Stomach (tissue), 8 donors: ENCODE results near the gene KHDC4. TPM values are rescaled to one million over a fixed set of nuclear protein-coding genes. Genes with fewer than 3 reads are reported as not detected.

ENCODE experiments used
- polyA plus RNA-seq, 3 donors: library from polyadenylated mRNA; stranded (reverse); fragments of 200-250 nt; gene quantifications; one replicate each; pipeline ENCODE4 v1.2.3, GENCODE V29; 2013
- small RNA-seq, 4 donors: library from RNA; depleted of rRNA; stranded (forward); fragments of <200 nt; gene quantifications; one replicate each; pipeline ENCODE3, GENCODE V24; 2016
- total RNA-seq, 5 donors: library from RNA; depleted of rRNA; stranded (reverse); fragments of >200 nt; gene quantifications; one replicate each; pipeline versions ENCODE4 v1.1.0 to v1.2.3, GENCODE V29; 2014 to 2016
- donor health status: healthy with polysubstance abuse.
- donor health status: Bipolar disorder and iron deficiency.
- donor health status: healthy.

The KHDC4 gene
- total and polyA plus RNA-seq, 8 donors: 4.9 to 126 (median 57.5) TPM

Small RNAs within 50 kb of the gene (small RNA-seq; reads per million reads assigned to genes)
- gene MIR6738 (0 reads per million in 4 donors), gene RF00015 (0 reads per million in 4 donors), gene SCARNA4 (0 reads per million in 4 donors), gene SNORA80E (132 to 275 (median 218) reads per million in 4 donors)

Other genes with a start within 250 kb of the KHDC4 start
- gene YY1AP1, start 245.6 kb downstream of the KHDC4 start, total RNA-seq: 100 to 1,000 TPM in 2 of 5 donors, 10 to 100 TPM in 3; 43.2 to 253 (median 71.0) TPM
- 10 to 100 TPM; 21.1 to 35.0 (median 27.5) TPM for gene YY1AP1, start 245.6 kb downstream of the KHDC4 start, polyA plus RNA-seq
- 100 to 1,000 TPM in 1 of 5 donors, 10 to 100 TPM in 4; 52.7 to 106 (median 68.9) TPM for gene DAP3, start 245.3 kb downstream of the KHDC4 start, total RNA-seq
- 100 to 1,000 TPM in 1 of 3 donors, 10 to 100 TPM in 2; 68.1 to 102 (median 83.1) TPM for gene DAP3, start 245.3 kb downstream of the KHDC4 start, polyA plus RNA-seq
- gene GON4L, start 77.2 kb downstream of the KHDC4 start, total RNA-seq: 10 to 100 TPM; 29.0 to 68.7 (median 57.2) TPM
- 10 to 100 TPM in 2 of 3 donors, 1 to 10 TPM in 1; 9.3 to 14.5 (median 11.0) TPM for gene GON4L, start 77.2 kb downstream of the KHDC4 start, polyA plus RNA-seq
- 10 to 100 TPM in 1 of 5 donors, 1 to 10 TPM in 4; 1.3 to 12.9 (median 3.5) TPM for gene SYT11, start 74.8 kb downstream of the KHDC4 start, total RNA-seq
- gene SYT11, start 74.8 kb downstream of the KHDC4 start, polyA plus RNA-seq: 1 to 10 TPM in 2 of 3 donors, under 1 TPM in 1; 0.76 to 1.9 (median 1.1) TPM
- gene RIT1, start 23.1 kb downstream of the KHDC4 start, total RNA-seq: 100 to 1,000 TPM in 1 of 5 donors, 10 to 100 TPM in 3, not detected in 1; 23.9 to 108 (median 48.2) TPM
- gene RIT1, start 23.1 kb downstream of the KHDC4 start, polyA plus RNA-seq: 10 to 100 TPM; 13.1 to 14.1 (median 13.8) TPM
- 10 to 100 TPM in 1 of 5 donors, not detected in 4; 50.4 TPM for gene RXFP4, start 7.2 kb upstream of the KHDC4 start, total RNA-seq
- gene RXFP4, start 7.2 kb upstream of the KHDC4 start, polyA plus RNA-seq: not detected
- gene ARHGEF2, start 44.1 kb upstream of the KHDC4 start, total RNA-seq: 100 to 1,000 TPM in 3 of 5 donors, 10 to 100 TPM in 2; 34.8 to 376 (median 180) TPM
- gene ARHGEF2, start 44.1 kb upstream of the KHDC4 start, polyA plus RNA-seq: 10 to 100 TPM; 20.4 to 27.6 (median 24.7) TPM
- 100 to 1,000 TPM in 4 of 5 donors, 10 to 100 TPM in 1; 67.1 to 354 (median 216) TPM for gene SSR2, start 86.5 kb upstream of the KHDC4 start, total RNA-seq
- gene SSR2, start 86.5 kb upstream of the KHDC4 start, polyA plus RNA-seq: 100 to 1,000 TPM; 223 to 309 (median 242) TPM
- 10 to 100 TPM in 3 of 5 donors, 1 to 10 TPM in 2; 6.4 to 41.1 (median 14.0) TPM for gene UBQLN4, start 119.4 kb upstream of the KHDC4 start, total RNA-seq
- 10 to 100 TPM; 17.3 to 25.5 (median 20.6) TPM for gene UBQLN4, start 119.4 kb upstream of the KHDC4 start, polyA plus RNA-seq
- 10 to 100 TPM in 3 of 5 donors, 1 to 10 TPM in 1, not detected in 1; 7.0 to 40.6 (median 21.4) TPM for gene LAMTOR2, start 120.4 kb upstream of the KHDC4 start, total RNA-seq
- gene LAMTOR2, start 120.4 kb upstream of the KHDC4 start, polyA plus RNA-seq: 100 to 1,000 TPM; 123 to 170 (median 158) TPM
- gene RAB25, start 126.7 kb upstream of the KHDC4 start, total RNA-seq: 100 to 1,000 TPM in 3 of 5 donors, 10 to 100 TPM in 2; 36.7 to 249 (median 216) TPM
- 100 to 1,000 TPM; 126 to 267 (median 168) TPM for gene RAB25, start 126.7 kb upstream of the KHDC4 start, polyA plus RNA-seq
- gene MEX3A, start 148.1 kb upstream of the KHDC4 start, total RNA-seq: 10 to 100 TPM in 1 of 5 donors, 1 to 10 TPM in 2, not detected in 2; 1.5 to 11.0 (median 1.6) TPM
- 1 to 10 TPM in 1 of 3 donors, under 1 TPM in 1, not detected in 1; 0.25 to 1.1 TPM for gene MEX3A, start 148.1 kb upstream of the KHDC4 start, polyA plus RNA-seq
- 100 to 1,000 TPM in 4 of 5 donors, 10 to 100 TPM in 1; 53.1 to 630 (median 318) TPM for gene LMNA, start 180.3 kb upstream of the KHDC4 start, total RNA-seq
- gene LMNA, start 180.3 kb upstream of the KHDC4 start, polyA plus RNA-seq: 100 to 1,000 TPM; 108 to 201 (median 132) TPM
- gene SEMA4A, start 219.2 kb upstream of the KHDC4 start, total RNA-seq: 10 to 100 TPM in 2 of 5 donors, 1 to 10 TPM in 3; 2.6 to 23.3 (median 8.5) TPM
- 10 to 100 TPM in 1 of 3 donors, 1 to 10 TPM in 2; 4.1 to 13.9 (median 4.7) TPM for gene SEMA4A, start 219.2 kb upstream of the KHDC4 start, polyA plus RNA-seq